ENCODE results near the gene CNNM2. TPM values are rescaled to one million over a fixed set of nuclear protein-coding genes. Genes with fewer than 3 reads are reported as not detected.

Gene CNNM2
- total RNA-seq, 2 donors from 2014 or later = 3.4 to 5.3 TPM

DNA sequence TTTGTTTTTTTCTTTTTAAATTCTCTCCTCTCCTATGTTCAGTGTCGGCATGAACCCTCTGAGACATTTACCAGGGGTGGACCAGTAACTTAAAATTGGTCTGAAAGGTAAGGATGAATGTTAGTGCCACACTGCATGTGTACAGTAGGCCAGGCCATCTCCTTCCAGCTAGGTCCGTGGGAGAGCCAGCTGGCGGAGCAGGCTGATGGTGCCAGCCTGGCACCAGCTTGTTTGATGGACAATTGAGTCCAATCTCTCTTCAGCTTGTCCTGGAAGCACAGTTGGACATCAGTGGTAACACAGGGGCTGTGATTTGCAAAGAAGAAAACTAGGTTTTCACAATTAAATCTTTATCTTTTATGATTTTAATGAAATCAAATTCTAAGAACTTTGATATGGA lies 136.5 kb downstream of the CNNM2 start:
- no peaks in the 10 kb centered on the region for H3K27me3 ChIP-seq
- peak overlapping the region in 1 of 4 donors; percentile 6 for H3K27ac ChIP-seq
- no peaks in the 10 kb centered on the region for H3K4me1 ChIP-seq
- no peak for TF ChIP-seq POLR2A (IDR thresholded peaks at IDR 0.05)
- TF ChIP-seq, protein P1, sequence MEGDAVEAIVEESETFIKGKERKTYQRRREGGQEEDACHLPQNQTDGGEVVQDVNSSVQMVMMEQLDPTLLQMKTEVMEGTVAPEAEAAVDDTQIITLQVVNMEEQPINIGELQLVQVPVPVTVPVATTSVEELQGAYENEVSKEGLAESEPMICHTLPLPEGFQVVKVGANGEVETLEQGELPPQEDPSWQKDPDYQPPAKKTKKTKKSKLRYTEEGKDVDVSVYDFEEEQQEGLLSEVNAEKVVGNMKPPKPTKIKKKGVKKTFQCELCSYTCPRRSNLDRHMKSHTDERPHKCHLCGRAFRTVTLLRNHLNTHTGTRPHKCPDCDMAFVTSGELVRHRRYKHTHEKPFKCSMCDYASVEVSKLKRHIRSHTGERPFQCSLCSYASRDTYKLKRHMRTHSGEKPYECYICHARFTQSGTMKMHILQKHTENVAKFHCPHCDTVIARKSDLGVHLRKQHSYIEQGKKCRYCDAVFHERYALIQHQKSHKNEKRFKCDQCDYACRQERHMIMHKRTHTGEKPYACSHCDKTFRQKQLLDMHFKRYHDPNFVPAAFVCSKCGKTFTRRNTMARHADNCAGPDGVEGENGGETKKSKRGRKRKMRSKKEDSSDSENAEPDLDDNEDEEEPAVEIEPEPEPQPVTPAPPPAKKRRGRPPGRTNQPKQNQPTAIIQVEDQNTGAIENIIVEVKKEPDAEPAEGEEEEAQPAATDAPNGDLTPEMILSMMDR (IDR thresholded peaks at IDR 0.05) = no peak
- WGBS, 2 donors = 76 to 89% methylated on average over 3 of the region's 3 CpGs
- H3K9me3 ChIP-seq = no peaks in the 10 kb centered on the region
- no peak overlapping the region for H3K4me3 ChIP-seq
- ATAC-seq (no peak), DNase-seq (no peak)
- intact Hi-C loops (cut with DNase I) = no loop called here
- no peaks in the 10 kb centered on the region for H3K36me3 ChIP-seq (replicated peaks in 1 of 2; ENCODE audit: insufficient read depth in 1 of 2, low read depth in 2 of 2)

DNA sequence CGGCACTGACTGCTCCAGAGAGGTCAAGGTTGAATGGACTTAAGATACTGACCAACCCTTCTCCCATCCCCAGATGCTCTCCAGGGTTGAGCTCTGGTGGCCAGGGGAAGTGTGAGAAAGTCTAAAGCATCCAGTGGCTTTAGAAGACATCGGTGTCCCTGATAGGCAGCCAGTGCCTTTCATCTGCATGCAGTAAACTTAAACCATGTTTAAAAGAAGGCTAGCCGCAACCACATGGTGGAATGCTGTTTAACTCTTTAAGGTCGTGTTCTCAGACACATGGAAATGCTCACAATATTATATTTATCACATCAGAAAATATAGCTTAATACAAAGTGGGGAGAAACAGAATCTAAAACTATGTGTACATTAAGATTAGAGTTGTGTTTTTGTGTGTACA lies 137.0 kb downstream of the CNNM2 start:
- intact Hi-C loops (cut with DNase I) = no loop called here
- Histone ChIP-seq H3K9me3 (no peaks in the 10 kb centered on the region), H3K27me3 (no peaks in the 10 kb centered on the region), H3K36me3 (replicated peaks in 1 of 2; ENCODE audit: insufficient read depth in 1 of 2, low read depth in 2 of 2) (no peaks in the 10 kb centered on the region), H3K4me3 (no peak overlapping the region), H3K4me1 (no peaks in the 10 kb centered on the region), H3K27ac (no peak overlapping the region)
- 63 to 66% methylated on average over 4 of the region's 4 CpGs for WGBS, 2 donors
- no peak for ATAC-seq
- no peak for DNase-seq
- no peak for TF ChIP-seq POLR2A (IDR thresholded peaks at IDR 0.05)
- TF ChIP-seq, protein P1 (IDR thresholded peaks at IDR 0.05) = no peak

DNA sequence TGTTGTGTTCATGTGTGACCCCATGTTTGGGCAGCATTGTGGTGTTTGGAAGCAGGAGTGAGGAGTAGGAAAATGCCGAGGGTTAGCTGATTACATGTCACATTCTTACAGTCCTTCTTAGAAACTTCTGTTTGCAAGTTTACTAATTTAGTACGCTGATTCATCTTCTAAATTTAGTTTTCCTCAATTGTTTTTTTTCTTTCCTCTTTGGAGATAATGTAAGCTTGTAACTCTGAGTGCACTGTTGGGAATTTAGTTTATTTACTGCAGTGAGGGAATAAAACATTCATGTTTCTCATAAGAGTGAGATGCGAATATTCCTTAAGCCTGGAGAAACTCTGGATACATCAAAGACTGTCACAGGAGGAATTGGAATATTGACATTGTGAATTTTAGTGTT lies 139.9 kb downstream of the CNNM2 start:
- WGBS, 2 donors = 88 to 90% methylated on average over 3 of the region's 3 CpGs
- Histone ChIP-seq H3K27me3 (no peaks in the 10 kb centered on the region), H3K36me3 (replicated peaks in 1 of 2; ENCODE audit: insufficient read depth in 1 of 2, low read depth in 2 of 2) (no peaks in the 10 kb centered on the region), H3K9me3 (no peaks in the 10 kb centered on the region), H3K27ac (no peak overlapping the region), H3K4me3 (no peak overlapping the region), H3K4me1 (no peaks in the 10 kb centered on the region)
- intact Hi-C loops (cut with DNase I) = no loop called here
- no peak for TF ChIP-seq POLR2A (IDR thresholded peaks at IDR 0.05)
- TF ChIP-seq, protein P1 (IDR thresholded peaks at IDR 0.05) = no peak
- DNase-seq = no peak
- no peak for ATAC-seq

DNA sequence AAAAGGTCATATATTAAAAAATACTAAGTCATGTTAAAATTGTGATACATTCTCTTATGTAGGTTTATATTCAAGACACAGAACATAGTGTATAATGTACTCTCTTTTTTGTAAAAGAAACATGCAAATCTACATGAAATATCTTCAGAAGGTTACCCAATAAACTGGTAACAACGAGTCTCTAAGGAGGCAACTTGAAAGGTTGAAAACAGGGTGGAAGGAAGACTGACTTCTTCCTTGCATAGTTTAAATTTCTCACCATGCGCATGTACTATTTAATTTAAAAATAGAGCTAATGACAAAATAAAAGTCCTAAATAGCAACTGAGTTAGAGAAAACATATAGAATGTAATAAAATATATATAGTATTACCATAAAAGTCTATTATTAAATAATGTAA lies 142.5 kb downstream of the CNNM2 start:
- no peaks in the 10 kb centered on the region for H3K4me1 ChIP-seq
- no peaks in the 10 kb centered on the region for H3K27me3 ChIP-seq
- TF ChIP-seq, protein P1 (IDR thresholded peaks at IDR 0.05) = no peak
- TF ChIP-seq POLR2A (IDR thresholded peaks at IDR 0.05) = no peak
- WGBS, 2 donors = 78 to 80% methylated on average over 2 of the region's 2 CpGs
- H3K36me3 ChIP-seq (replicated peaks in 1 of 2; ENCODE audit: insufficient read depth in 1 of 2, low read depth in 2 of 2) = no peaks in the 10 kb centered on the region
- no peak overlapping the region for H3K4me3 ChIP-seq
- no peak overlapping the region for H3K27ac ChIP-seq
- ATAC-seq (no peak), DNase-seq (no peak)
- intact Hi-C loops (cut with DNase I) = no loop called here
- no peaks in the 10 kb centered on the region for H3K9me3 ChIP-seq

DNA sequence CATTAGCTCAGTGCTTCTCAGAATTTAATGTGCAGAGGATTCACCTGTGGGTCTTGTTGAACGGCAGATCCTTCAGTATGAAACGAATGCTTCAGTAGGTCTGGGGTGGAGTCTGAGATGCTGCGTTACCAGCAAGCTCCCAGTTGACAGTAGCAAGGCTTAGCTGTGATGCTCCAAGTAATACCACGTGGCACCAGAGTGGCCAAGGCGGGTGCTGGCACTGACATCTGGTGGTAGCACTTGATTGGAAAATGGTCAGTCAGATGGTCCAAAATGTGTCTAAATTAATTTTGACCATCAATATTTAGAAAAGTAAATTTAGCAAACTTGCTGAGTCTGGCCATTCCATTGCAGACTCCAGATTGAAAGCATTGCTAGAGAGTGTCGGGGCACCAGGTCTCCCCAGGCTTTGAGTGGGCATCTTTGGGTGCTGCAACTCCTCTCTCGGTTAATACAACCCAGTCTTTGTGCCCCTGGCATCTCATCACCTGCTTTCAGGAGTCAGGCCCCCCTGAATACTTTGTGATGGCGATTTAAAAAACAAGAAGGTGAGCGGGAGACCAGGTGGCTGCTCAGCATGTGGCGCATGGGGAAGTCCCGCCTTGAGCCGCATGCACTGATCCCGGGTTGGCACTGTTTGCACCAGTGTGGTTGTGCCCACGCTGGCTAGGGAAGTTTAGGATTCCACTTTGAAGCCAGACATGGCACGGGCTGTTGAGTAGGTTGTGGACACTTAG lies 144.9 kb downstream of the CNNM2 start:
- TF ChIP-seq, protein P1 (IDR thresholded peaks at IDR 0.05) = peak in 1 of 7 experiments; percentile 5
- no peak for TF ChIP-seq POLR2A (IDR thresholded peaks at IDR 0.05)
- Histone ChIP-seq H3K4me1 (no peaks in the 10 kb centered on the region), H3K27me3 (no peaks in the 10 kb centered on the region), H3K36me3 (replicated peaks in 1 of 2; ENCODE audit: insufficient read depth in 1 of 2, low read depth in 2 of 2) (no peaks in the 10 kb centered on the region), H3K27ac (no peak overlapping the region), H3K9me3 (no peaks in the 10 kb centered on the region), H3K4me3 (no peak overlapping the region)
- ATAC-seq (no peak), DNase-seq (no peak)
- intact Hi-C loops (cut with DNase I) = no loop called here
- 82 to 85% methylated on average over 15 of the region's 15 CpGs for WGBS, 2 donors

Data from body of pancreas (tissue), 4 donors.